GM12865 (cell line): ENCODE data around the gene PSD4.
A peak's percentile ranks its signal among the peaks of the same experiment; 100 is the strongest.

Experiments
- DNase-seq: peaks from one replicate; pipeline ENCODE4 v3.0.0; 2010; ENCODE audit warnings: low read depth
- H3K4me3 ChIP-seq: 2 replicates; pipeline ENCODE4 v1.5.1; 2011; ENCODE audit warnings: mild to moderate bottlenecking, low read depth, low read length, control low read depth
- TF ChIP-seq, protein P1 (sequence below): IDR thresholded peaks from 2 replicates; pipeline ENCODE4 v1.5.1; 2011; ENCODE audit warnings: low read length, control low read depth, low read depth, inconsistent platforms; ENCODE audit not compliant: insufficient read depth; ENCODE audit errors: missing control alignments

Gene PSD4

DNA sequence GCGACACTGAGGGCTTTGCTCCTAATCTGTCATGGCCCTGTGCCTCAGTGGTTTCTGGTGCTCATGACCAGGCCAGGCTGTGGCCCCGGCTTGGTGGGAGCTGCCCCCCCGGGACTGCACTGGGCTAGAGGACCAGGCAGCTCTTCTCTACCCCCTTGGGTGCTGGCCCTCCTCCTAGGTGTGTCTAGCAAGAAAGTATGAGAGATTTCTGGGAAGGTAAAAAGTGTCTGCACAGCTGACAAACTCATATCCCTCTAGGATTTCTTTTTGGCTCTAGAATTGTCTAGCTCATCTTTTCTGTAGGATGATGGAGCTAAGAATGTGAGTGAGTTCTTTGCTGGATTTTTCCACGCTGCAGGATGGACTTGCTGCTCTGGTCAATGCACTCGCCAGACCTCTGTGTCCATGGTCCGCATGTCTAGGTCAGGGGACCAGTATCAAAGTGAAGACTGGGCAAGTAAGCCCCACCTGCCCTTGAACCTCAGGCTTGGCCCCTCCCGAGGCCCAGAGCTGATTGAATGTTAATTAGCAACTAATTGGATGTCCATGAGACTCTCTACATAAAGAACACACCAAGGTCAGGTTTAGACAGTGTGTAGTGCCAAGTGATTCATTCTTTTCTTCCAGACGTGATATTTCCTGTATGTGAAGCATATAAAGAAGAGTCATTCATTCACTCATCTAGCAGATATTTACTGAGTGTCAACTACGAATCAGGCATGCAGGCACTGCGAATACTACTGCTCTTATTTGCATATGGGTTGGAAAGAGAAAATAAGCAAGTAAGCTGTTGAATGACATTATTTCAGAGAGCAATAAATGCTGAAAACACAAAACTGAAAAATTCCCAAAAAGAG, 15.6 kb upstream of the PSD4 start:
- TF ChIP-seq, protein P1, sequence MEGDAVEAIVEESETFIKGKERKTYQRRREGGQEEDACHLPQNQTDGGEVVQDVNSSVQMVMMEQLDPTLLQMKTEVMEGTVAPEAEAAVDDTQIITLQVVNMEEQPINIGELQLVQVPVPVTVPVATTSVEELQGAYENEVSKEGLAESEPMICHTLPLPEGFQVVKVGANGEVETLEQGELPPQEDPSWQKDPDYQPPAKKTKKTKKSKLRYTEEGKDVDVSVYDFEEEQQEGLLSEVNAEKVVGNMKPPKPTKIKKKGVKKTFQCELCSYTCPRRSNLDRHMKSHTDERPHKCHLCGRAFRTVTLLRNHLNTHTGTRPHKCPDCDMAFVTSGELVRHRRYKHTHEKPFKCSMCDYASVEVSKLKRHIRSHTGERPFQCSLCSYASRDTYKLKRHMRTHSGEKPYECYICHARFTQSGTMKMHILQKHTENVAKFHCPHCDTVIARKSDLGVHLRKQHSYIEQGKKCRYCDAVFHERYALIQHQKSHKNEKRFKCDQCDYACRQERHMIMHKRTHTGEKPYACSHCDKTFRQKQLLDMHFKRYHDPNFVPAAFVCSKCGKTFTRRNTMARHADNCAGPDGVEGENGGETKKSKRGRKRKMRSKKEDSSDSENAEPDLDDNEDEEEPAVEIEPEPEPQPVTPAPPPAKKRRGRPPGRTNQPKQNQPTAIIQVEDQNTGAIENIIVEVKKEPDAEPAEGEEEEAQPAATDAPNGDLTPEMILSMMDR: no peak
- peak overlapping the region; percentile 51 for H3K4me3 ChIP-seq
- DNase-seq: no peak

DNA sequence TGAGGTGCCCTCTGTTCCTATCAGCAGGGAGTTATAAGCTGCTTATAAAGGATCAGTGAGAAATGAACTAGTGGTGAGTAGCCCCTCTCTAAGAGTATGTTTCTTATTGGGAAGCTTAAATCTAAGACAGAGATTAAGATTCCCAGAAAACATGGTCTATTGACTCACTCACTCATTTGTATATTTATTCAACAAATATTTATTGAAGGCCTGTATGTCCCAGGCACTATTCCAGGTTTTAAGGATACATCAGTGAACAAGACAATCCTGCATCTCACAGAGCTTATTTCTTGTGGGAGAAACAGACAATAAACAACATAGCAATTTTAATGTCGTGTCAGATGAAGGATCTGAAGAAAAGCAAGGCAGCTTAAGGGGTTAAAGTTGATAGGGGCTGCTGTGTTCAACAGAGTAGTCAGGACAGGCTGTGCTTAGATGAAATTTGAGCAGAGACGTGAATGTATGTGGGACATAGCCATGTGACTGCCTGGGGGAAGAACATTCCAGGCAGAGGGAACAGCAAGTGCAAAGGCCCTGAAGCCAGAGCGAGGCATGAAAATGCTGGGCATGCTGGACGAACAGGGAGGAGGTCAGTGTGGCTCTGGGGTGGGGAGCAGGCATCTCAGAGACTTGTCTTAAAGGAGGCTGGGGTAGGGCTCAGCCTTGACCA, 14.8 kb upstream of the PSD4 start:
- TF ChIP-seq, protein P1: no peak
- DNase-seq: no peak
- H3K4me3 ChIP-seq: no peak overlapping the region

DNA sequence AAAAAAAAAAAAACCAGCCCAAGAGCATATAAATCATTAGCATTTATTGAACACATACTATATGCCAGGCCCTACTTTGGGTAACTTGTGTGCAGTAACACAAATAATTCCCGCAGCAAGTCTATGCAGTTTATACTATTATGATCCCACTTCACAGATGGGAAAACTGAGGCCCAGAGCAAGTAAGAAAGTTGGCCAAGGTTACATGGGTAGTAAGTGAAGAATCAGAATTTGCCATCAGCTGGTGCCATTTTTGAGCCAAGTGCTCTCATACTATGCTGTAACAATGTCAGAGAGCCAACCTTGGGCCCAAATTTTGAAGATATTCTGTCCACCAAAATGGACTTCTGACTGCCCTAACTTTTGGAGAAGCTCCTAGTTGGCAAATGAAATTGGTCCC, 13.5 kb upstream of the PSD4 start:
- TF ChIP-seq, protein P1: no peak
- DNase-seq: no peak
- no peak overlapping the region for H3K4me3 ChIP-seq

DNA sequence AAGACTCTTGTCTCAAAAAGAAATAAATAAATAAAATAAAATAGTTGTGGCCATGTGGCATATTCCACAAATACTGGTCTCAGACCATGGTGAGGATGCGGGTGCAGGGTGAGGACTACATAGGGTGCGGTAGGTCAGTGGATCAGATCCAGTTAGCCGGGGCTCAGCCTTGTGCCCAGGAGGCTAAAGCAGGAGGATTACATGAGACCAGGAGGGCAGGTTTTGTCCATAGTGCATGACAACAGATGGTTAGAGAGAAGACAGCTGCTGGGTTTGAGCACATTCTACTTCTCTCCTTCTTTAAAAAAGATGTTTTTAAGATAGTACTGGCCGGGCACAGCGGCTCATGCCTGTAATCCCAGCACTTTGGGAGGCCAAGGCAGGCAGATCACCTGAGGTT, 12.8 kb upstream of the PSD4 start:
- no peak for DNase-seq
- TF ChIP-seq, protein P1: no peak
- H3K4me3 ChIP-seq: no peak overlapping the region

DNA sequence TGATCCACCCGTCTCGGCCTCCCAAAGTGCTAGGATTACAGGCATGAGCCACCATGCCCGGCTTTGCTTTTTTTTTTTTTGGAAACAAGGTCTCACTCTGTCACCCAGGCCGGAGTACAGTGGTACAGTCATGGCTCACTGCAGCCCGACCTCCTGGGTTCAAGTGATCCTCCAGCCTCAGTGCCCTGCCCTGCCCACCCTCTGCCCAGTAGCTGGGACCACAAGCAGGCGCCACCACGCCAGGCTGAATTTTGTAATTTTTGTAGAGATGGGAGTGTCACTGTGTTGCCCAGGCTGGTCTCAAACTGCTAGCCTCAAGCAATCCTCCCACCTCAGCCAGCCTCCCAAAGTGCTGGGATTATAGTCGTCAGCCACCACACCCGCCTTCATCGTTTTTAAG, 11.6 kb upstream of the PSD4 start:
- no peak overlapping the region for H3K4me3 ChIP-seq
- TF ChIP-seq, protein P1: no peak
- DNase-seq: no peak

DNA sequence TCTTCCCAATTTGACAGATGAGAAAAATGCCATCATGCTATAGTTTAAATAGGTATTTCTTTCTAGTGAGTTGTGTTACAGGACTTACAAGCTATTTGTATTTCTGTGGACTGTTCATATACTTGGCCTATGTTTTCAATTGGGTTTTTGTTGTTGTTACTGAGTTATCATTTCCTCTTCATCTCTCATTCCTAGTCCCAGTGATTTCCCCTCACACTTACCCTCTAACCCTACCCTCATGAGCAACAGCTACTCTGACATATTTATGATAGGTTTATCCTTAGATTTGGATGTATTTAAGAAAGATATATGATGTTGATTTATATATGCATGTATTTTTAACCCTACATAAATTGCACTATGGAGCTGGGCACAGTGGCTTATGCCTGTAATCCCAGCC, 10.9 kb upstream of the PSD4 start:
- TF ChIP-seq, protein P1: no peak
- no peak for DNase-seq

More for the DNA sequence above, 10.9 kb upstream of the PSD4 start:
- H3K4me3 ChIP-seq: no peak overlapping the region
